ENCODE measurements around the gene TRA2B.

DNA sequence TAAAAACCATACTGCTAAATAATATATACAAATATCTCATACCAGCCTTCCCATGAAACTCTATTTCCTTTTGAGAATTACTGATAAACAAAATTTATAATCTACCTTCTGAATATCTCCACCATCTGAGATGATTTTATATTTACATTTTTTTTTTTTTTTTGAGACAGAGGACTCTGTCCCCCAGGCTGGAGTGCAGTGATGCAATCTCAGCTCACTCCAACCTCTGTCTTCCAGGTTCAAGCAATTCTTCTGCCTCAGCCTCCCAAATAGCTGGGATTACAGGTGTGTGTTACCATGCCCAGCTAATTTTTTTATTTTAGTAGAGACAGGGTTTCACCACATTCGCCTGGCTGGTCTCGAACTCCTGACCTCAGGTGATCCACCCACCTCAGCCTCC, 70.2 kb downstream of the TRA2B start:
- TF ChIP-seq NR2C2 (CRISPR knock-in tag; IDR thresholded peaks at IDR 0.05) (no peak), ETV6 (CRISPR knock-in tag; IDR thresholded peaks at IDR 0.05) (no peak), SMAD3 (CRISPR knock-in tag; IDR thresholded peaks at IDR 0.05; ENCODE audit: borderline replicate concordance) (no peak), FOXK1 (CRISPR knock-in tag; IDR thresholded peaks at IDR 0.05) (no peak), NFE2L1 (CRISPR knock-in tag; IDR thresholded peaks at IDR 0.05) (no peak), GABPB1 (CRISPR knock-in tag; IDR thresholded peaks at IDR 0.05) (no peak)
- TF ChIP-seq, protein P1, sequence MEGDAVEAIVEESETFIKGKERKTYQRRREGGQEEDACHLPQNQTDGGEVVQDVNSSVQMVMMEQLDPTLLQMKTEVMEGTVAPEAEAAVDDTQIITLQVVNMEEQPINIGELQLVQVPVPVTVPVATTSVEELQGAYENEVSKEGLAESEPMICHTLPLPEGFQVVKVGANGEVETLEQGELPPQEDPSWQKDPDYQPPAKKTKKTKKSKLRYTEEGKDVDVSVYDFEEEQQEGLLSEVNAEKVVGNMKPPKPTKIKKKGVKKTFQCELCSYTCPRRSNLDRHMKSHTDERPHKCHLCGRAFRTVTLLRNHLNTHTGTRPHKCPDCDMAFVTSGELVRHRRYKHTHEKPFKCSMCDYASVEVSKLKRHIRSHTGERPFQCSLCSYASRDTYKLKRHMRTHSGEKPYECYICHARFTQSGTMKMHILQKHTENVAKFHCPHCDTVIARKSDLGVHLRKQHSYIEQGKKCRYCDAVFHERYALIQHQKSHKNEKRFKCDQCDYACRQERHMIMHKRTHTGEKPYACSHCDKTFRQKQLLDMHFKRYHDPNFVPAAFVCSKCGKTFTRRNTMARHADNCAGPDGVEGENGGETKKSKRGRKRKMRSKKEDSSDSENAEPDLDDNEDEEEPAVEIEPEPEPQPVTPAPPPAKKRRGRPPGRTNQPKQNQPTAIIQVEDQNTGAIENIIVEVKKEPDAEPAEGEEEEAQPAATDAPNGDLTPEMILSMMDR (IDR thresholded peaks at IDR 0.05), result no peak
- TF ChIP-seq, protein P2, sequence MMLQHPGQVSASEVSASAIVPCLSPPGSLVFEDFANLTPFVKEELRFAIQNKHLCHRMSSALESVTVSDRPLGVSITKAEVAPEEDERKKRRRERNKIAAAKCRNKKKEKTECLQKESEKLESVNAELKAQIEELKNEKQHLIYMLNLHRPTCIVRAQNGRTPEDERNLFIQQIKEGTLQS (CRISPR knock-in tag; conservative IDR thresholded peaks at IDR 0.05), result no peak
- TF ChIP-seq, protein P3, sequence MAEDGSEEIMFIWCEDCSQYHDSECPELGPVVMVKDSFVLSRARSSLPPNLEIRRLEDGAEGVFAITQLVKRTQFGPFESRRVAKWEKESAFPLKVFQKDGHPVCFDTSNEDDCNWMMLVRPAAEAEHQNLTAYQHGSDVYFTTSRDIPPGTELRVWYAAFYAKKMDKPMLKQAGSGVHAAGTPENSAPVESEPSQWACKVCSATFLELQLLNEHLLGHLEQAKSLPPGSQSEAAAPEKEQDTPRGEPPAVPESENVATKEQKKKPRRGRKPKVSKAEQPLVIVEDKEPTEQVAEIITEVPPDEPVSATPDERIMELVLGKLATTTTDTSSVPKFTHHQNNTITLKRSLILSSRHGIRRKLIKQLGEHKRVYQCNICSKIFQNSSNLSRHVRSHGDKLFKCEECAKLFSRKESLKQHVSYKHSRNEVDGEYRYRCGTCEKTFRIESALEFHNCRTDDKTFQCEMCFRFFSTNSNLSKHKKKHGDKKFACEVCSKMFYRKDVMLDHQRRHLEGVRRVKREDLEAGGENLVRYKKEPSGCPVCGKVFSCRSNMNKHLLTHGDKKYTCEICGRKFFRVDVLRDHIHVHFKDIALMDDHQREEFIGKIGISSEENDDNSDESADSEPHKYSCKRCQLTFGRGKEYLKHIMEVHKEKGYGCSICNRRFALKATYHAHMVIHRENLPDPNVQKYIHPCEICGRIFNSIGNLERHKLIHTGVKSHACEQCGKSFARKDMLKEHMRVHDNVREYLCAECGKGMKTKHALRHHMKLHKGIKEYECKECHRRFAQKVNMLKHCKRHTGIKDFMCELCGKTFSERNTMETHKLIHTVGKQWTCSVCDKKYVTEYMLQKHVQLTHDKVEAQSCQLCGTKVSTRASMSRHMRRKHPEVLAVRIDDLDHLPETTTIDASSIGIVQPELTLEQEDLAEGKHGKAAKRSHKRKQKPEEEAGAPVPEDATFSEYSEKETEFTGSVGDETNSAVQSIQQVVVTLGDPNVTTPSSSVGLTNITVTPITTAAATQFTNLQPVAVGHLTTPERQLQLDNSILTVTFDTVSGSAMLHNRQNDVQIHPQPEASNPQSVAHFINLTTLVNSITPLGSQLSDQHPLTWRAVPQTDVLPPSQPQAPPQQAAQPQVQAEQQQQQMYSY (CRISPR knock-in tag; IDR thresholded peaks at IDR 0.05), result no peak
- TF ChIP-seq, protein P4, sequence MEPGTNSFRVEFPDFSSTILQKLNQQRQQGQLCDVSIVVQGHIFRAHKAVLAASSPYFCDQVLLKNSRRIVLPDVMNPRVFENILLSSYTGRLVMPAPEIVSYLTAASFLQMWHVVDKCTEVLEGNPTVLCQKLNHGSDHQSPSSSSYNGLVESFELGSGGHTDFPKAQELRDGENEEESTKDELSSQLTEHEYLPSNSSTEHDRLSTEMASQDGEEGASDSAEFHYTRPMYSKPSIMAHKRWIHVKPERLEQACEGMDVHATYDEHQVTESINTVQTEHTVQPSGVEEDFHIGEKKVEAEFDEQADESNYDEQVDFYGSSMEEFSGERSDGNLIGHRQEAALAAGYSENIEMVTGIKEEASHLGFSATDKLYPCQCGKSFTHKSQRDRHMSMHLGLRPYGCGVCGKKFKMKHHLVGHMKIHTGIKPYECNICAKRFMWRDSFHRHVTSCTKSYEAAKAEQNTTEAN (CRISPR knock-in tag; IDR thresholded peaks at IDR 0.05), result no peak
- TF ChIP-seq, protein P5, sequence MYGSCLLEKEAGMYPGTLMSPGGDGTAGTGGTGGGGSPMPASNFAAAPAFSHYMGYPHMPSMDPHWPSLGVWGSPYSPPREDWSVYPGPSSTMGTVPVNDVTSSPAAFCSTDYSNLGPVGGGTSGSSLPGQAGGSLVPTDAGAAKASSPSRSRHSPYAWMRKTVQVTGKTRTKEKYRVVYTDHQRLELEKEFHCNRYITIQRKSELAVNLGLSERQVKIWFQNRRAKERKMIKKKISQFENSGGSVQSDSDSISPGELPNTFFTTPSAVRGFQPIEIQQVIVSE (CRISPR knock-in tag; IDR thresholded peaks at IDR 0.05; ENCODE audit: borderline replicate concordance), result no peak
